HG03097 (cell line): ENCODE results near the gene FAM180A.

Experiments used
- ATAC-seq: cut with Tn5 transposase; IDR thresholded peaks from one replicate; pipeline ENCODE4 v1.9.1; 2021; ENCODE audit not compliant: unreplicated experiment, low FRiP score

Gene FAM180A

GRCh38 chr7:135685306-135686084 lies 63.1 kb downstream of the FAM180A start:
- no peak for ATAC-seq

DNA sequence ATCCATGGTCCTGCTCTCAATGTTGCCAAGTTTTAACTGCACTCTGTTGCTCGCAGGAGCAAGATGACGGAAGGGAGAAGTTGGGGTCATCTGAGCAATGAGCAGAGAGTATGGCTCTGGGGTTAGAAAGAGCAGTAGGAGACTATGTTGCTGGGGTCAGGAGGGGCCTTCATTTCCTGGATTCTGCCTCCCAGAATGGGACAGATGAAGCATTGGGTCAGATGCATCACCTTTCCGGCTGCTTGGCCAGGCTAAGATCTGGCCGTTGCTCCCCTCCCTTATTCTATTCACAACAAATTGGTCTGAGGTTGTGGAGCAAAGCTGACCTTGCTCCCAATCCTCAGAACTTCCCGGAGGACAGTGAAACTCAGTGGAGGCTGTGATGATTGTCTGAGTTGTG lies 63.9 kb downstream of the FAM180A start:
- ATAC-seq, result no peak

GRCh38 chr7:135684136-135684535 lies 64.5 kb downstream of the FAM180A start:
- ATAC-seq, result no peak

DNA sequence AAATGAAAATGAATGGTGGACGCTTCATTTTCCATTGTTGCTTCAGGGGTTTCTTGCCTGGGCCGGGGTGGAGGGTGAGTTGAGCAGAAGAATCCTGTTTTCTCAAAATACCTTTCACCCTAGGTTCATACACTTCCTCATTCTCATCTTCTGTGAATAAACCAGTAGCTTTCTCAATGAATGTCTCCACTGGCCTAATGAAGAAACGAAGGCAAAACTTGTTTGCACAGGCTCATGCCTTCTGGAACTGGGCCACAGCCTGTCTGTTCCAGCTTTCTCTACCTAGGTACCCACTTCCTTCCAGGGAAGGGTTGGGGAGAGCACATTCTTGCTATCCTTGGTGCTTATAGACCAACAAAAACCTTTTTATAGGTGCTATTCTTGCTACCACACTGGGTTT lies 65.0 kb downstream of the FAM180A start:
- no peak for ATAC-seq

- no peak for ATAC-seq
Observed at GRCh38 chr7:135682191-135682590, 66.4 kb downstream of the FAM180A start.

DNA sequence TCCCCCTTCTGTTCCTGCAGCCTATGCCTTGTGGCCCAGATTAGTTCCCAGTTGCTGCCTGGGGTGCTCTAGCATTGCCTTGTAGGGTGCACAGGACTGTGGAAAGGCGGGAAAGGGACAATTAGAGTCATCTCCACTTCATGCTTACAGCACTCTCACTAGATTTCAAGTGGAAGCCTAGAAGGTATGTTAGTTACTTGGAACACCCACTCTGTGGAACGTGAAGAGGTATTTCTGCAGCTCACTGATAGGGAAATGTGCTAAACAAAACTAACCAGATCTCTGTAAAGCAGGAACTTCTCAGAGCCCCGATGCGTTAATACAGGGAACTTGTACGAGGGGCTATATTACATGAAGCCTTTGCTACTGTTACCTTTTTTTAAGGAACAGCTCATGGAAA lies 66.9 kb downstream of the FAM180A start:
- no peak for ATAC-seq
